ENCODE data around the gene PARL. TPM values are rescaled to one million over a fixed set of nuclear protein-coding genes. Genes with fewer than 3 reads are reported as not detected.
A peak's percentile ranks its signal among the peaks of the same experiment; 100 is the strongest.

PARL gene
- polyA plus RNA-seq, 1 experiment, result 46.2 TPM

DNA sequence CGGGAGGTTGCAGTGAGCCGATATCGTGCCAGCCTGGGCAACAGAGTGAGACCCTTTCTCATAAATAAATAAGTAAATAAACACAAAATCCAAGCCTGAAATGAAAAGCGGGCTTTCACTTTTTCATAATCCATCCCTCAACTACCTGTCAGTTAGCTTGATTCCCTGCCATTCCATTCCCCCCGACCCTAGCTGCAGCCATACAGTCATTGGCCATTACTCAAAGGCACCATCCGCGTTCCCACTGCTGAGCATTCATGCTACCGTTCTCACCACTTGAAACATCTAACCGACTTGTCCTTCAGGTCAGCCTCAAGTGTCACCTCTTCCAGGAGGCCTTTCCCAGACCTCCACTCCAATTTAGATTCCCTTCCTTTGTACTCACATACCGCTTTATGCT is 1.1 kb upstream of the PARL start:
- ChIA-PET CTCF (interaction anchor here (2.0 to 2.9 kb wide), 5 partner anchors 10 to 396 kb away, joined by 7 to 26 read pairs (median 11); no protein-coding TSS in a partner anchor), POLR2A (no interaction called here)
- TF ChIP-seq, protein P1, sequence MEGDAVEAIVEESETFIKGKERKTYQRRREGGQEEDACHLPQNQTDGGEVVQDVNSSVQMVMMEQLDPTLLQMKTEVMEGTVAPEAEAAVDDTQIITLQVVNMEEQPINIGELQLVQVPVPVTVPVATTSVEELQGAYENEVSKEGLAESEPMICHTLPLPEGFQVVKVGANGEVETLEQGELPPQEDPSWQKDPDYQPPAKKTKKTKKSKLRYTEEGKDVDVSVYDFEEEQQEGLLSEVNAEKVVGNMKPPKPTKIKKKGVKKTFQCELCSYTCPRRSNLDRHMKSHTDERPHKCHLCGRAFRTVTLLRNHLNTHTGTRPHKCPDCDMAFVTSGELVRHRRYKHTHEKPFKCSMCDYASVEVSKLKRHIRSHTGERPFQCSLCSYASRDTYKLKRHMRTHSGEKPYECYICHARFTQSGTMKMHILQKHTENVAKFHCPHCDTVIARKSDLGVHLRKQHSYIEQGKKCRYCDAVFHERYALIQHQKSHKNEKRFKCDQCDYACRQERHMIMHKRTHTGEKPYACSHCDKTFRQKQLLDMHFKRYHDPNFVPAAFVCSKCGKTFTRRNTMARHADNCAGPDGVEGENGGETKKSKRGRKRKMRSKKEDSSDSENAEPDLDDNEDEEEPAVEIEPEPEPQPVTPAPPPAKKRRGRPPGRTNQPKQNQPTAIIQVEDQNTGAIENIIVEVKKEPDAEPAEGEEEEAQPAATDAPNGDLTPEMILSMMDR (IDR thresholded peaks at IDR 0.05; ENCODE audit: low read depth, low read length), result no peak
- no peak for DNase-seq (ENCODE audit: low read depth, low spot score)
- Histone ChIP-seq H3K4me3 (ENCODE audit: low read depth, low read length) (no peak overlapping the region), H3K9me3 (ENCODE audit: control insufficient read depth, insufficient read depth, low read length) (no peaks in the 10 kb centered on the region; the same call in 1 of the 2 replicates), H3K27ac (ENCODE audit: low read depth, low read length) (no peak overlapping the region), H3K27me3 (ENCODE audit: control insufficient read depth, insufficient read depth, low read length) (peaks cover under 1% of the 10 kb centered on the region)

DNA sequence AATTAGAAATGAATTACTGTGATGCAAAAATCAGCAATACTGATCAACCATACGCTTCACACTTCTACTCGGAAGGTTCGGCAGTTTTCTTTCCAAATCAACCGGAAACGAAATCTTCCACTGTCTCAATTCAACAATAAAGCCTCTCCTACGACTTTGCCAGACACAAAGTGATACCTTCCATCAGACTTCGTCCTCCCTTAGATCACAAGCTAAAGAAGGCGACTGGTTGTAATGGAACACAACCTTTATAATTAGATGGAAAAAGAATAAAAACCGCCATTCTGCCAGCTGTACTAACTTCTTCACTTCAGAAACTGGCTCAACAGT is 618 bp downstream of the PARL start:
- ChIA-PET CTCF (interaction anchor here (0.5 to 2.9 kb wide), 33 partner anchors 9 to 1042 kb away, joined by 3 to 26 read pairs (median 4); partner anchors contain the start of genes ABCC5, EEF1AKMT4 and MAP6D1), POLR2A (interaction anchor here (0.6 to 1.5 kb wide), 5 partner anchors 40 to 395 kb away, joined by 3 to 7 read pairs (median 3); partner anchors contain the start of genes ABCC5 and MAP6D1)
- Histone ChIP-seq H3K27me3 (ENCODE audit: control insufficient read depth, insufficient read depth, low read length) (no peaks in the 10 kb centered on the region), H3K9me3 (ENCODE audit: control insufficient read depth, insufficient read depth, low read length) (no peaks in the 10 kb centered on the region; the same call in 1 of the 2 replicates), H3K4me3 (ENCODE audit: low read depth, low read length) (peak overlapping the region; percentile 97), H3K27ac (ENCODE audit: low read depth, low read length) (peak overlapping the region; percentile 61)
- TF ChIP-seq, protein P1 (IDR thresholded peaks at IDR 0.05; ENCODE audit: low read depth, low read length), result no peak
- no peak for DNase-seq (ENCODE audit: low read depth, low spot score)

- no peaks in the 10 kb centered on the region for H3K27me3 ChIP-seq (ENCODE audit: control insufficient read depth, insufficient read depth, low read length)
- H3K4me3 ChIP-seq (ENCODE audit: low read depth, low read length), result peak overlapping the region; percentile 97
- POLR2A ChIA-PET, result interaction anchor here (0.6 to 1.5 kb wide), 3 partner anchors 58 to 134 kb away, joined by 3 to 7 read pairs (median 3); partner anchors contain the start of genes ABCC5 and MAP6D1
- no peak for DNase-seq (ENCODE audit: low read depth, low spot score)
- CTCF ChIA-PET, result interaction anchor here (0.5 to 2.9 kb wide), 17 partner anchors 9 to 1041 kb away, joined by 3 to 26 read pairs (median 5); partner anchors contain the start of genes EEF1AKMT4 and MAP6D1
- H3K9me3 ChIP-seq (ENCODE audit: control insufficient read depth, insufficient read depth, low read length), result no peaks in the 10 kb centered on the region; the same call in 1 of the 2 replicates
- H3K27ac ChIP-seq (ENCODE audit: low read depth, low read length), result no peak overlapping the region
- TF ChIP-seq, protein P1 (IDR thresholded peaks at IDR 0.05; ENCODE audit: low read depth, low read length), result no peak
Observed at GRCh38 chr3:183883291-183884096, 1.2 kb downstream of the PARL start.

GRCh38 chr3:183880121-183880520 is 4.6 kb downstream of the PARL start:
- CTCF ChIA-PET, result no interaction called here
- H3K9me3 ChIP-seq (ENCODE audit: control insufficient read depth, insufficient read depth, low read length), result no peaks in the 10 kb centered on the region; the same call in 1 of the 2 replicates
- POLR2A ChIA-PET, result no interaction called here
- no peak overlapping the region for H3K4me3 ChIP-seq (ENCODE audit: low read depth, low read length)
- TF ChIP-seq, protein P1 (IDR thresholded peaks at IDR 0.05; ENCODE audit: low read depth, low read length), result no peak
- H3K27me3 ChIP-seq (ENCODE audit: control insufficient read depth, insufficient read depth, low read length), result no peaks in the 10 kb centered on the region
- no peak for DNase-seq (ENCODE audit: low read depth, low spot score)
- H3K27ac ChIP-seq (ENCODE audit: low read depth, low read length), result no peak overlapping the region

DNA sequence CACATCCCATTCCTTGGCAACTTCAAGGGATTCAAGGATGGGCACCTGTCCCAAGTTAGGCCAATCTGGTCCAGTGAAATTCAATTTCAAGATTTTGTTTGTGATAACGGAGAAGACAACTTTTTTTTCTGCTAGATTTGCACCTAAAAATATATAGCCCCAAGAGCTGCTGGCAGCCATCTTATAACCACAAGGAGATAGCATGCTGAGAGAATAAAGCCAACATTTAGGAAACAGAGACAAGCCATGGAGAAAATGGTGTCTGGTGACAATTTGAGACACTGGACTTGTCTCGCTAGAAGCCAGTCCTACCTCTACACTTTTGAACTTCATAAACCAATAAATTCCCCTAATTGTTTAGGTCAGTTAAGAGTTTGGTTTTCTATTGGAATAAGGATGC is 5.4 kb downstream of the PARL start:
- no peak overlapping the region for H3K27ac ChIP-seq (ENCODE audit: low read depth, low read length)
- TF ChIP-seq, protein P1 (IDR thresholded peaks at IDR 0.05; ENCODE audit: low read depth, low read length), result no peak
- H3K9me3 ChIP-seq (ENCODE audit: control insufficient read depth, insufficient read depth, low read length), result no peaks in the 10 kb centered on the region
- DNase-seq (ENCODE audit: low read depth, low spot score), result no peak
- POLR2A ChIA-PET, result no interaction called here
- CTCF ChIA-PET, result interaction anchor here (0.6 to 1.3 kb wide), 3 partner anchors 16 to 596 kb away, joined by 3 to 5 read pairs (median 4); no protein-coding TSS in a partner anchor
- H3K4me3 ChIP-seq (ENCODE audit: low read depth, low read length), result no peak overlapping the region
- no peaks in the 10 kb centered on the region for H3K27me3 ChIP-seq (ENCODE audit: control insufficient read depth, insufficient read depth, low read length)
